K562 (cell line): ENCODE data around the gene PDE4A. TPM values are rescaled to one million over a fixed set of nuclear protein-coding genes. Genes with fewer than 3 reads are reported as not detected.
"Not testable (repeated sequence)": the region's sequence is repeated elsewhere in the genome, so short reads cannot be mapped to it uniquely, and the experiment has no call there.

ENCODE experiments used
- ATAC-seq: fragments of 200-7000 bp; cut with Tn5 transposase; 3 replicates; pipeline ENCODE4 v1.9.1; 2020; ENCODE audit warnings: moderate library complexity
- BruUV-seq: library from RNA; stranded (reverse); fragments of 400-500 nt; replicated peaks from 2 replicates; lab custom pipeline; 2021; lab: Mats Ljungman, UMichigan
- CTCF ChIA-PET: fragments of 300-600 bp; formaldehyde crosslinking; extraction: SDS; loops from one replicate; lab custom pipeline; 2021; ENCODE audit warnings: low intra/inter-chr PET ratio; lab: Yijun Ruan, JAX
- POLR2A ChIA-PET: fragments of 300-600, 350-650 bp; sonication (Branson Sonifier 250); formaldehyde crosslinking; extraction: SDS; loops from one replicate; lab custom pipeline; 2021; ENCODE audit warnings: antibody characterized with exemption, inconsistent platforms; lab: Yijun Ruan, JAX
- DNase-seq, 4 experiments: peaks; one replicate each; pipeline versions ENCODE4 v3.0.0 to v3.0.0-alpha.2; 2011 to 2018; ENCODE audit warnings: low spot score in 3 of 4, mixed read lengths in 3 of 4; ENCODE audit errors: extremely low read depth in 1 of 4
- FAIRE-seq: peaks from 2 replicates; lab custom pipeline; 2011; peaks lifted over from hg19 to GRCh38; lab: Jason Lieb, UNC
- H2AFZ ChIP-seq: 2 replicates; pipeline ENCODE4 v1.6.0; 2011; ENCODE audit warnings: low read depth, low read length, control low read depth, inconsistent platforms
- H3K27ac ChIP-seq: fragments of 200-600 bp; 3 replicates; pipeline ENCODE4 v1.8.0; 2011; ENCODE audit warnings: low read depth, mild to moderate bottlenecking, control low read depth, inconsistent platforms, low read length, moderate library complexity, mixed read lengths; ENCODE audit errors: extremely low read depth
- H3K27me3 ChIP-seq, 2 experiments: fragments of 300-600 bp in 1 of 2; 2 replicates in 1 of 2; 3 replicates in 1 of 2; pipeline versions ENCODE4 v1.6.0 to v1.8.0; 2011; ENCODE audit warnings: inconsistent platforms in 2 of 2, low read length in 2 of 2, mild to moderate bottlenecking in 1 of 2, mixed read lengths in 1 of 2, moderate library complexity in 1 of 2; ENCODE audit not compliant: control insufficient read depth in 2 of 2, insufficient read depth in 2 of 2
- H3K36me3 ChIP-seq: fragments of 300-600 bp; 3 replicates; pipeline ENCODE4 v1.8.0; 2011; ENCODE audit warnings: mild to moderate bottlenecking, low read length, inconsistent platforms; ENCODE audit not compliant: control insufficient read depth, insufficient read depth
- H3K4me1 ChIP-seq, 2 experiments: fragments of 200-600 bp in 1 of 2; replicated peaks in 1 of 2; 2 replicates in 1 of 2; 3 replicates in 1 of 2; pipeline versions ENCODE4 v1.5.1 to v1.8.0; 2011; ENCODE audit warnings: inconsistent platforms in 2 of 2, low read length in 2 of 2, mild to moderate bottlenecking in 1 of 2, mixed read lengths in 1 of 2, moderate library complexity in 1 of 2; ENCODE audit not compliant: control insufficient read depth in 2 of 2, insufficient read depth in 2 of 2
- H3K4me2 ChIP-seq: 2 replicates; pipeline ENCODE4 v1.6.1; 2011; ENCODE audit warnings: low read length, control low read depth, inconsistent platforms, mixed read lengths; ENCODE audit not compliant: insufficient read depth
- H3K4me3 ChIP-seq: fragments of 200-600 bp; sonication (generic), shearing (Covaris generic); 2 replicates; pipeline ENCODE4 v1.5.1; 2016; ENCODE audit warnings: control low read depth, inconsistent platforms
- H3K79me2 ChIP-seq: fragments of 200-600 bp; 3 replicates; pipeline ENCODE4 v1.8.0; 2011; ENCODE audit warnings: low read length, inconsistent platforms; ENCODE audit not compliant: control insufficient read depth, insufficient read depth
- H3K9ac ChIP-seq, 2 experiments: 2 replicates each; pipeline versions ENCODE4 v1.6.0 to v1.6.1; 2011; ENCODE audit warnings: low read depth in 2 of 2, low read length in 2 of 2, control low read depth in 1 of 2, inconsistent platforms in 1 of 2, mild to moderate bottlenecking in 1 of 2, mixed read lengths in 1 of 2; ENCODE audit not compliant: insufficient read depth in 1 of 2
- H3K9me1 ChIP-seq: one replicate; pipeline ENCODE4 v1.6.0; 2011; ENCODE audit warnings: inconsistent platforms, mild to moderate bottlenecking, low read length, moderate library complexity; ENCODE audit not compliant: control insufficient read depth, insufficient read depth
- H3K9me3 ChIP-seq: replicated peaks from 2 replicates; pipeline ENCODE4 v1.5.1; 2011; ENCODE audit warnings: low read depth, low read length, inconsistent platforms; ENCODE audit not compliant: control insufficient read depth, insufficient read depth
- H4K20me1 ChIP-seq: replicated peaks from 2 replicates; pipeline ENCODE4 v1.6.1; 2011; ENCODE audit warnings: low read length, inconsistent platforms, mixed read lengths; ENCODE audit not compliant: control insufficient read depth, insufficient read depth
- BMI1 ChIP-seq: fragments of 150-350 bp; IDR thresholded peaks from 2 replicates; pipeline ENCODE4 v1.6.1; 2014; ENCODE audit warnings: low read length
- CC2D1A ChIP-seq: fragments of 450-650 bp; IDR thresholded peaks from 2 replicates; pipeline ENCODE4 v1.6.1; 2017; ENCODE audit warnings: mild to moderate bottlenecking
- CSDE1 ChIP-seq, 2 experiments: fragments of 450-650 bp; IDR thresholded peaks; 2 replicates each; pipeline ENCODE4 v1.6.1; 2016; ENCODE audit warnings: mild to moderate bottlenecking in 1 of 2
- MAZ ChIP-seq, 2 experiments: fragments of 450-650 bp in 1 of 2; sonication (generic) in 1 of 2; formaldehyde crosslinking; IDR thresholded peaks in 1 of 2; conservative IDR thresholded peaks in 1 of 2; 2 replicates each; pipeline versions ENCODE4 v1.4.0 to v1.5.0; 2020; ENCODE audit warnings: mild to moderate bottlenecking in 1 of 2, missing genetic modification reagents in 1 of 2
- MXI1 ChIP-seq: IDR thresholded peaks from 2 replicates; pipeline ENCODE4 v1.6.1; 2011; ENCODE audit warnings: low read depth, mild to moderate bottlenecking, improper control_type of control experiment, low read length
- MYNN ChIP-seq, 2 experiments: sonication (generic); formaldehyde crosslinking in 1 of 2; IDR thresholded peaks; 2 replicates each; pipeline versions ENCODE4 v1.5.0 to v1.6.1; 2016 to 2020; ENCODE audit warnings: antibody characterized with exemption in 1 of 2, missing genetic modification reagents in 1 of 2
- RFX1 ChIP-seq: fragments of 450-650 bp; IDR thresholded peaks from 2 replicates; pipeline ENCODE4 v1.6.1; 2016; ENCODE audit warnings: mild to moderate bottlenecking, moderate library complexity
- RFX5 ChIP-seq: IDR thresholded peaks from 2 replicates; pipeline ENCODE4 v1.6.1; 2011; ENCODE audit warnings: low read depth, mild to moderate bottlenecking, improper control_type of control experiment, low read length
- SMARCC2 ChIP-seq: fragments of 450-650 bp; IDR thresholded peaks from 2 replicates; pipeline ENCODE4 v1.6.1; 2017; ENCODE audit warnings: antibody characterized with exemption, moderate library complexity, mild to moderate bottlenecking, low read depth
- TFAP4 ChIP-seq: sonication (generic); formaldehyde crosslinking; IDR thresholded peaks from 2 replicates; pipeline ENCODE4 v1.8.0; 2022; ENCODE audit warnings: missing genetic modification reagents, mild to moderate bottlenecking, moderate library complexity, borderline replicate concordance
- VEZF1 ChIP-seq: fragments of 200-800 bp; sonication (Bioruptor generic); IDR thresholded peaks from 2 replicates; pipeline ENCODE4 v1.6.1; 2017; ENCODE audit warnings: missing genetic modification characterization, missing compliant biosample characterization
- ZBTB7A ChIP-seq: IDR thresholded peaks from 2 replicates; pipeline ENCODE4 v1.6.1; 2011; ENCODE audit warnings: low read depth, mild to moderate bottlenecking, low read length, moderate library complexity, borderline replicate concordance; ENCODE audit not compliant: control insufficient read depth
- ZNF133 ChIP-seq: fragments of 250-450 bp; sonication (Bioruptor Pico); IDR thresholded peaks from 2 replicates; pipeline ENCODE4 v1.4.0; 2020; ENCODE audit warnings: mild to moderate bottlenecking
- WGBS: fragments of 100-300 bp; shearing (Covaris generic); methylation state at CpG from one replicate; pipeline ENCODE4 v1.1.6; 2016; ENCODE audit warnings: low coverage, mixed read lengths; ENCODE audit not compliant: insufficient coverage; ENCODE audit errors: missing lambda C conversion rate; 5-methylcytosine and 5-hydroxymethylcytosine counted together
- in situ Hi-C: fragments of 300-500 bp; cut with MboI; formaldehyde crosslinking; loops from 4 replicates; pipeline ENCODE4 v1.15.0; 2018; ENCODE audit warnings: inconsistent platforms, mixed read lengths
- intact Hi-C: fragments of 100-400 bp; cut with micrococcal nuclease; formaldehyde crosslinking; loops from 2 replicates; pipeline ENCODE4 v1.14.2; 2022
- polyA plus RNA-seq, 8 experiments: library from polyadenylated mRNA; depleted of rRNA in 4 of 8; stranded (reverse) in 5 of 8; unstranded in 3 of 8; fragments of >200 nt; fragmentation: Nextera tagmentation in 2 of 8; fragmentation: Illumina TruSeq in 1 of 8; extraction: Ambion mirVana in 2 of 8; extraction: Trizol in 1 of 8; gene quantifications; 2 replicates each; pipeline versions ENCODE4 v1.2.1 to v1.2.3, GENCODE V29; 2011 to 2014; ENCODE audit warnings: inconsistent platforms in 1 of 8, missing spikeins in 1 of 8
- total RNA-seq, 7 experiments: library from RNA; depleted of rRNA in 6 of 7; stranded (reverse); fragments of >200 nt in 6 of 7; fragmentation: Illumina TruSeq in 2 of 7; extraction: Trizol in 2 of 7; gene quantifications; 2 replicates each; pipeline versions ENCODE4 v1.2.1 to v1.2.3, GENCODE V29; 2011 to 2021; ENCODE audit warnings: low replicate concordance in 1 of 7
- TF ChIP-seq, protein P1 (sequence below): fragments of 250-450 bp; sonication (Bioruptor Pico); IDR thresholded peaks from 2 replicates; pipeline ENCODE4 v1.5.0; 2021

Gene PDE4A
- total and polyA plus RNA-seq, 9 of the 15 experiments (the other 6 are each of a cell fraction or from before 2014, with no cell fraction given), result 0.66 to 26.9 (median 4.6) TPM

DNA sequence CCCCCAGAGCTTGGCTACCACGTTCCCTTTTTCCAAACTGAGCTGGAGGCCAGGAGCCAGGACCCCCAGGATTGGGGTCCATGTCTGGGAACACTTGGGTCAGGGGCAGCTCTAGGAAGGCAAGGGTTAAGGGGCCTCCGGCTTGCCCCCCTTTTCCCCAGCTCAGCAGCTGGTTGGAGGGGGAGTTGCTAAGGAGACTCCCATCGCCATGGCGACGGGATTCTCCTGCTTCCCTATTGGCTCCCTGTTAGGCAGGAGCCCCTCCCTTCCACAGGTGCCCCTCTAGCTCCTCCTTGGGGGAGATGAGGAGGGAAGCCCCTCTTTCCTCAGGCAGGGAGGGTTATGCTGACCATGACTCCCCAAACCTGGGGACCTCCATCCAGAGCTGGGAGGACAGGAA is 33.9 kb downstream of the PDE4A start:
- Histone ChIP-seq H3K4me2 (no peak overlapping the region), H3K9me3 (no peaks in the 10 kb centered on the region), H3K4me1 (peaks cover 14 to 37% of the 10 kb centered on the region in 2 experiments), H3K27me3 (no peaks in the 10 kb centered on the region), H2AFZ (no peak overlapping the region), H3K9ac (no peak overlapping the region), H4K20me1 (peaks cover 17% of the 10 kb centered on the region), H3K4me3 (no peak overlapping the region), H3K79me2 (peaks cover 14% of the 10 kb centered on the region; the same call in 2 of the 3 replicates), H3K36me3 (peaks cover 55% of the 10 kb centered on the region; the same call in 2 of the 3 replicates), H3K9me1 (peaks cover 4% of the 10 kb centered on the region), H3K27ac (no peak overlapping the region)
- 87% methylated on average over 3 of the region's 5 CpGs for WGBS
- TF ChIP-seq CSDE1 (IDR thresholded peaks at IDR 0.05), result peak in 1 of 2 experiments; percentile 68; a peak in 1 of 4 replicates
- TF ChIP-seq MXI1, result peak; percentile 73; the same call in 1 of the 2 replicates
- peak; percentile 48; the same call in 1 of the 2 replicates for TF ChIP-seq VEZF1
- TF ChIP-seq TFAP4 (CRISPR knock-in tag), result 0 out of 2 replicates have a peak, but pooled peaks have one; percentile 20
- TF ChIP-seq ZBTB7A, result 0 out of 2 replicates have a peak, but pooled peaks have one; percentile 25
- TF ChIP-seq RFX1, result peak; percentile 95
- TF ChIP-seq BMI1, result peak; percentile 75
- peak; percentile 28; the same call in 1 of the 2 replicates for TF ChIP-seq MYNN (IDR thresholded peaks at IDR 0.05)
- TF ChIP-seq MYNN (CRISPR knock-in tag; IDR thresholded peaks at IDR 0.05), result no peak
- no peak for TF ChIP-seq ZNF133
- no peak for TF ChIP-seq CC2D1A
- peak; percentile 91 for TF ChIP-seq RFX5
- TF ChIP-seq SMARCC2, result no peak
- no peak for TF ChIP-seq MAZ (CRISPR knock-in tag; conservative IDR thresholded peaks at IDR 0.05 in 1 of 2, IDR thresholded peaks at IDR 0.05 in 1 of 2)
- TF ChIP-seq, protein P1, sequence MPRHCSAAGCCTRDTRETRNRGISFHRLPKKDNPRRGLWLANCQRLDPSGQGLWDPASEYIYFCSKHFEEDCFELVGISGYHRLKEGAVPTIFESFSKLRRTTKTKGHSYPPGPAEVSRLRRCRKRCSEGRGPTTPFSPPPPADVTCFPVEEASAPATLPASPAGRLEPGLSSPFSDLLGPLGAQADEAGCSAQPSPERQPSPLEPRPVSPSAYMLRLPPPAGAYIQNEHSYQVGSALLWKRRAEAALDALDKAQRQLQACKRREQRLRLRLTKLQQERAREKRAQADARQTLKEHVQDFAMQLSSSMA (CRISPR knock-in tag), result no peak
- in situ Hi-C loops (no loop called here), intact Hi-C loops (no loop called here)
- DNase-seq (peak; percentile 50 to 56 (median 54)), ATAC-seq (no peak), FAIRE-seq (no peak)
- BruUV-seq, result no TSS peak
- CTCF ChIA-PET, result no interaction called here
- POLR2A ChIA-PET, result interaction anchor here (0.6 kb wide), 2 partner anchors 9 to 19 kb away, joined by 3 to 4 read pairs; no protein-coding TSS in a partner anchor

DNA sequence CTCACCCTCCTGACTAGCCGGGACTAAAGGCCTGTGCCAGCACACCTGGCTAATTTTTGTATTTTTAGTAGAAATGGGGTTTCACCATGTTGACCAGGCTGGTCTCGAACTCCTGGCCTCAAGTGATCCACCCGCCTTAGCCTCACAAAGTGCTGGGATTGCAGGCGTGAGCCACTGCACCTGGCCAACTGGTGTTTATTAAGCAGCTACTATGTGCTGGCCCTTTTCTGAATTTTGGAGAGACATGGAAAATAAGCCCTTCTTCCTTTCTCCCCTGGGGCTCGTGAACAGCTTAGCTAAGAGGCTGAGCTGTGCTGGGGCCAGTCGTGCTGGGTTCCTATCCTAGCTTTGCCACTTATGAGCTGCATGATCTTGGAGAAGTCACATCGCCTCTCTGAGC is 38.4 kb downstream of the PDE4A start:
- H4K20me1 ChIP-seq, H3K9me1 ChIP-seq, H3K27ac ChIP-seq, H3K27me3 ChIP-seq, H3K79me2 ChIP-seq, H2AFZ ChIP-seq, FAIRE-seq, H3K9me3 ChIP-seq, ATAC-seq, BruUV-seq, H3K4me2 ChIP-seq, intact Hi-C loops, DNase-seq, CTCF ChIA-PET, in situ Hi-C loops, H3K4me3 ChIP-seq, H3K9ac ChIP-seq: not testable (repeated sequence)
- POLR2A ChIA-PET, result interaction anchor here (0.7 kb wide), 1 partner anchor 171 kb away, joined by 3 read pairs; no protein-coding TSS in a partner anchor
- H3K36me3 ChIP-seq, result peaks cover 61% of the 10 kb centered on the region; the same call in 2 of the 3 replicates
- 86% methylated on average over 6 of the region's 7 CpGs for WGBS
- peaks cover 14 to 33% of the 10 kb centered on the region in 2 experiments; a peak in 4 of 5 replicates for H3K4me1 ChIP-seq
